Measurements from ENCODE around the gene SBF2.

- TF ChIP-seq CTCF (IDR thresholded peaks at IDR 0.05), result no peak
- no peak for TF ChIP-seq POLR2A (IDR thresholded peaks at IDR 0.05)
Observed at GRCh38 chr11:9977554-9977953, 316.5 kb downstream of the SBF2 start.
